Hypothalamus (tissue), 51 donors: ENCODE measurements around the gene USP20.
A peak's percentile ranks its signal among the peaks of the same experiment; 100 is the strongest.
"Not testable (repeated sequence)": the region's sequence is repeated elsewhere in the genome, so short reads cannot be mapped to it uniquely, and the experiment has no call there.

Experiments used
- DNase-seq, 51 donors: peaks; one replicate each; lab custom pipeline; 2025; lab: John Stamatoyannopoulos, UW

Gene USP20

DNA sequence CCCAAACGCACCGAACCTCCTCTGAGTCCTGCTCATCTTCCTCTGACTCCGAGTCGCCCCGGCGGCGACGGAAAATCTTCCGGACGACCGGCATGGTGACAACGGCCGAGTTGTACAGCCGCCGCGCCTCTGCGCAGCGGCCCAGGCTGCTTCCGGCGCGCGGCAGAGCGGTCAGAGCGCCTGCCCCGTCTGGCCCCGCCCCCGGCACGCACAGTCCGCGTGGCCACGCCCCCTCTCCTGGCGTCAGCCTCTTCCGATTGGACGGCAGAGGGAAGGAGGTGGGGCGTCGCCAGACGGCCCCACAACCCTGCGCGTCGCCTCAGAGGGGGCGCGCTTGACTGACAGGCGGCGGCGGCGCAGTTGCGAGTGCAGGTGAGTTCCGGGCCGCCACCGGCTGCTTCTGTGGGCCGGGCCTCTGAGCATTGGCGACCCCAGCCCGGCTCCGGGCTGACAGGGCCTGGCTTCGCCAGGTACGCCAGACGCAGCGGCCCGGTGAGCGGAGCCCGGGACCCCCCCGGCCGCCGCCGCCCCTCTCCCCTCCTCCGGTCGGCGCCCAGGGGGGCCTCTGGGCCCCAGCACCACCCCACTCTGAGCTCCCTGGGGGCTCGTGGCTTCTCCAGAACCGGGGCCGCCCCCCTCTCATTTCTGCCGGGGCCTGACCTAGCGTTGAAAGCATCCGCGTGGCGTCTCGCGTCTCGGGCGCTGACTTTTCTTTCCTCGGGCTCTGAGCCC is at the start of gene USP20, which contains the start of gene C9orf78:
USP20 (plus strand) TSS at position 331 of the 732 bp plus-strand sequence. CDS start 17,098 bp downstream, outside the sequence.
C9orf78 (minus strand) TSS at position 148 of the 732 bp plus-strand sequence; CDS start at position 94, 54 bp downstream.
- DNase-seq = peak; percentile 11 to 96 (median 89)

- no peak for DNase-seq
Measured at GRCh38 chr9:129785866-129786265, 49.4 kb upstream of the USP20 start.

GRCh38 chr9:129786481-129786880 is 48.8 kb upstream of the USP20 start:
- no peak for DNase-seq

GRCh38 chr9:129794549-129794948 is 40.7 kb upstream of the USP20 start:
- DNase-seq = no peak

- DNase-seq = not testable (repeated sequence)
Measured at GRCh38 chr9:129796029-129796428, 39.2 kb upstream of the USP20 start.

- no peak for DNase-seq
Measured at GRCh38 chr9:129798973-129799372, 36.3 kb upstream of the USP20 start.

DNA sequence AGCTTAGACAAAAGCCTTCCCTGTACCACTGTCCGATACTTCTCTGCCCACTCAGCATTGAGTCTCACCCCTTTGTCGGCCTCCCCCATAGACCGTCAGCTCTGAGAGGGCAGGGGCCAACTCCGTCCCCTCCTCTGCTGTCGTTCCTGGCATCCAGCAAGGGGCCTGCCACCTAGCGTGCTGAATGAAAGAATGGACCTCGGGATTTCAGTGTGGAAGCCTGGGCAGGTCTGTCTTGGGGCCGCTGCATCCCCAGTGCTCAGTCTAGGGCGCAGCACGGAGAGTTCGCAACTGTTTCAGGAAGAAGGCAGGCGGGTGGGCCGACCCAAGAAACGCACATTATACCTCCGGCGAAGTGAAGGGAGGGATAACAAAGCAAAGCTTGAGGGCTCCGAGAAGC is 33.8 kb upstream of the USP20 start:
- no peak for DNase-seq

DNA sequence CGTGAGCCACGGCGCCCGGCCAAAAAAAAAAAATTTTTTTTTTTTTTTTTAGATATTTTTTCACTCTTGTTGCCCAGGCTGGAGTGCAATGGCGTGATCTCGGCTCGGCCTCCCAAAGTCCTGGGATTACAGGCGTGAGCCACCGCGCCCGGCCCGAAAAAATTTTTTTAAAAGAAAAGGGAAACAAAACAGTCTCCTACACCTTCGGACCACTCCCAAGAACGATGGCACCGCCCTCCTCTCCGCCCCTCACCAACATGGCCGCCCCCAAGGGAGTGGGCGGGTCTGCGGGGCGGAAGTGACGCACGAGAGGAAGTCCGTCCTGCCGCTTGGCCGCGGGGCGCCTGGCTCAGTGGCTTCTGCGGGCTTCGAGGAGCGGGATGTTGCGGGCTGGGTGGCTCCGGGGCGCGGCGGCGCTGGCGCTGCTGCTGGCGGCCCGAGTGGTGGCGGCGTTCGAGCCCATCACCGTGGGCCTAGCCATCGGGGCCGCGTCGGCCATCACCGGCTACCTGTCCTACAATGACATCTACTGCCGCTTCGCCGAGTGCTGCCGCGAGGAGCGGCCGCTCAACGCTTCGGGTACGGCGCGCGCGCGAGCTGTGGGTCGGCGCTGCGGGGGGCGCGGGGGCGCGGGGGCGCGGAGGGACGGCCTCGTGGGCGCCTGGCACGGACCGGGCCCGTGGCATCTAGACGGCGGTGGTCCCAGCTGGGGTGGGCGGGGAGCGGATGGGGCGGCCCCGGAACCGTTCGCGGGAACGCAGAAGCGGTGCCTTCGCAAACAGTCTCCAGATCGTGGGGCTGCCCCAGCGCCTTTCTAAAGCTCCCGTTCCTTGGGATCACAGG is 32.2 kb upstream of the USP20 start, which contains the start of gene TOR1B:
TOR1B (plus strand) TSS at position 352 of the 843 bp plus-strand sequence; CDS start at position 381, 29 bp downstream.
- DNase-seq = peak; percentile 48 to 94 (median 84)

DNA sequence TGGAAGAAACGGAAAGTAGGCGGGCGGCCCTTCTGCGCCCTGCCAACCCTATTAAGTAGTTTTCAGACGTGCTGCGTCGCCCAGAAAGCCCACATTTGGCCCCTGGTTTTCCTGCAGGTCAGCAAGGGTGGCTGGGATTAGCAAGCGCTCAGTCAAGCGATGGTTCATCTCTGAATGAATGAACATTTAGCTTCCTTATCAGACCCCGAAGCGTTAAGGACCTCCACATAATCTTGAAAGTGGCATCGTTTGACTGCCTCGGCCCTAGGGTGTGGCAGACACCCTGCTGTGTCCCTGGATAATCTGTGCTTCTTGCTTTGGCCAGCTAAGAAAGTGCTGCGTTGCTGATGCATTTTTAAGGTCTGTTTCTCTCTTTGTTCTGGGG is 31.6 kb upstream of the USP20 start:
- DNase-seq = no peak

- DNase-seq = no peak
Measured at GRCh38 chr9:129806061-129806460, 29.2 kb upstream of the USP20 start.

GRCh38 chr9:129809346-129809745 is 25.9 kb upstream of the USP20 start:
- no peak for DNase-seq

- DNase-seq = no peak
Measured at GRCh38 chr9:129810116-129810515, 25.1 kb upstream of the USP20 start.

- no peak for DNase-seq
Measured at GRCh38 chr9:129810788-129811187, 24.5 kb upstream of the USP20 start.

DNA sequence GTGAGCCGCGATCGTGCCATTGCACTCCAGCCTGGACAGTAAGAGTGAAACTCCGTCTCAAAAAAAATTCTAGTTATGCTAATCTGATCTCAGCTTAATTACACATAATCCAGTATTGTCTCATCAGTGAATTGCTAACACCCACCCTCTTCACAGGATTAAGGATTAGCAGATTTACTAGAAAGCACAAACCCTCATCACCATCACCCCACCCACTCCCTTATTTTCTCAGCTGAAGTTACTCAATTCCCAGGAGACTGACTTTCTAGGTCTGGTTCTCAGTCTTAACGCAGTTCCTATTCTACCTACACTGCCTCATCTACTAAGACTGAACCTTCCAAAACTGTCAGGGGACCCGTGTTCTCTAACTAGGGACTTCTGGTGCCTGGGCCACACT is 23.3 kb upstream of the USP20 start:
- no peak for DNase-seq

DNA sequence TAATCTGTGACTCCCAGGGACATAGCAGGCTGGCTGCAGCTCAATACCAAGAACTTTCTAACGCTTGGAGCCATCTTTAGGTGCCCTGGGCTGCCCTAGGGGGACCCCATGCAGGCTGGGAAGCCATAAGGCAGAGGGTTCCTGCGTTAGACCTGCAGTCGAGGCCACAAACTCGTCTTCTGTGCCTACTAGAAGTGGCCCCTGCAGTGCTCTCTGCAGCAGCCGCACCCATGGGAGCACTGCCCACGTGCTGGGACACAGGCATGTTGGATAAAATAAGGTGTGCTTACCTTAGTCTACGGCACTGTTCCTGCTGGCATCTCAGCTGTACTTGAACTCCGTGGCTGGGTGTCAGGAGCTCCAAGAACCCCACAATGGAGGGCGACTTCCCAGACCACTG is 22.9 kb upstream of the USP20 start:
- DNase-seq = no peak

DNA sequence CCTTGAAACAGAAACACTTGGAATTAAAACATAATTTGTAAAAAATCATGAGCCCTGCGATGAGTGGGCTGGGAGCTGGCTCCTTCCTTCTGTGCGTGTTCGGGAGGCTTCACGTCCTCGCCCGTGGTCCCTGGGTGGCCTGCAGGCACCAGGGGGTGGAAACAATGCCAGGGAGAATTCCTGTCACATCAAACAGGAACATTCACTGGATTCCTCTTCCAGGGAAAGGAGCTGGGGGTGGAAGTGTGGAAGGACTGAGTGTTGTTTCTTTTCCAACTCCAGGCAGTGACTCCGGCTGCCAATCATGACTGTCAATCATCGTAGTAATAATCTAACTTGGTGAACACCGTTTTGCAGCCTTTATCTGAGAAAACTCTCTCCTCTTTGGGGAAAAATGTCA is 21.6 kb upstream of the USP20 start:
- no peak for DNase-seq

DNA sequence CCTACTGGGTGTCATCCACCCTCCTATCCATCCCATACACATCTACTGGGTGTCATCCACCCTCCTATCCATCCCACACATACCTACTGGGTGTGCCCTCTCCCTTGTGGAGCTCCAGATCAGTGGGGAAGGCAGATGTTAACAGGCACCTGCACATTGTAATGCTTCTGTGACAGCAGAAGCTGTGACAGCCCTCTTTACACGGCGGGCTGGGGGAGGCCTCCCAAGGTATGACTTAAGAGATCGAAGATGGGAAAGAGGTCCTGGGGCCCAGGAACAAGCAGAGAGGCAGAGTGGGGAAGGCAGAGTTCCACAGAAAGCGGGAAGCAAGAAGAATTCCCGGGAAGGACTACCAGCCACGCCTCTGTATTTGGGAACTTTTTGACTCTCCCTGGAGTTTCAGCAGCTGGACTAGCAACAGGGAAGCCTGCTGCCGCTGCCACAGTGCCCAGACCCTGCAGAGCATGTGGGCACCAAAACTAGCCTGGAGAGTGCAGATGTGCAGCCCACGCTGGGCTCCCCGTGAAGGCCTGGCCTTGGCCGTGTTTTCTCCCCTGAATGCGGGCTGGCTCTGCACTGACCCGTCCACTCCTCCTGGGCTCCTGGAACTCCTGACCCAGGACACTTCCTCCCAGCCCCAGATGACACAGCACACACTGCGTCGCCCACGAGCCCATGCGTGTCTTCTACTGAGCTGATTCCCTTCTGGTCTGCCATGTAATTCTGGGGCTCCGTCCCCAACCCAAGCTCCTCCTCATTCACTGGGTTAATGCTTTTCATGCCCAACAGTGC is 20.6 kb upstream of the USP20 start:
- no peak for DNase-seq

- no peak for DNase-seq
Measured at GRCh38 chr9:129815278-129815677, 20.0 kb upstream of the USP20 start.

DNA sequence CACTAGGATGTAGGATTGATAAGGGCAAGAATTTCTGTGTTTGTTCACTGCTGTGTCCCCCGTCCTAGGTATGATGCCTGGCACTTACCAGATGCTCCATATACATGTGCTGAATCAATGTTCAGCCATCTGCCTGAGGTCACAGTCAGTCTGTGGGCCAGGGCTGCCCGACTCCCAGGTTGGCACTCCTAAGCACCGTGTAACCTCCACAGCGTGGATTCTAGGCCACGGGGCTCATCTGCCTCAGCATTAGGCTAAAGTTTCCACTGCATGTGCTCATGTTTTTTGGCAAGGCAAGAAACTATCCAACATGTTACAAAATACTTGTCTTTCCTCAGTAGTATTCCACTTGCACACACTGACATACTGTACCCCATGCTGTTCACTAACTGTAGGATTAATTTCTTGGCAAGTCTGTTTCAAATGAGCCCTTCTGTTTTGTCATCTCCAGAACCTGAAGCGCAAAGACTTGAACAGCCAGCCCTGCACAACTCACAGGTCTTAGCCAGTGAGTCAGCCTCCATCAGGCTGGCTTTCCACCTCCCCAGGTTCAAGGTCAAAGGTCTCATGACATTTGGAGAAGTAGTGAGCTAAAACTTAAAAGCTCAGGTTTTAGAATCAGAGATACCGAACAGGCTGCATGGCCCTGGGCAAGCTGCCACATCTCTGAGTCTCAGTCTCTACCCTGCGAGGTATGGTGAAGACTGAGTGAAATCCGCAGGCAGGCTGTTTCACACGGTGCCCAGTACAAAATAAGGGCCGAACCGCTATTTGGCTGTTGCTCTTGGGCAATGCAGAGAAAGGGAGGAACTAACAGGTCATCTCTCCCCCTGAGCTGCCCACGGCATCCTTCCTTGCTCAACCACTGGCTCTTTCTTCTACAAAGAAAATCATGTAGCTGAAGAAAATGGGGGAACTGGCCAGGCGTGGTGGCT is 18.5 kb upstream of the USP20 start:
- no peak for DNase-seq
